H1 (cell line): Measurements from ENCODE around the gene GNAT2. TPM values are rescaled to one million over a fixed set of nuclear protein-coding genes. Genes with fewer than 3 reads are reported as not detected.

ENCODE experiments used
- CTCF ChIA-PET: fragments of 300-600 bp; sonication (Branson Sonifier 250); formaldehyde crosslinking; loops from one replicate; lab custom pipeline; 2021; ENCODE audit not compliant: partially characterized antibody; lab: Charles Lee
- POLR2A ChIA-PET: fragments of 300-600 bp; sonication (Branson Sonifier 250); formaldehyde crosslinking; loops from one replicate; lab custom pipeline; 2021; ENCODE audit warnings: inconsistent platforms; ENCODE audit not compliant: partially characterized antibody; lab: Charles Lee
- DNase-seq, 2 experiments: peaks; one replicate each; pipeline versions ENCODE4 v3.0.0 to v3.0.0-alpha.2; 2010 to 2022; ENCODE audit warnings: low spot score in 2 of 2, low read depth in 1 of 2, mixed read lengths in 1 of 2
- FAIRE-seq: peaks from 2 replicates; lab custom pipeline; 2011; peaks lifted over from hg19 to GRCh38; lab: Jason Lieb, UNC
- H2AFZ ChIP-seq: 2 replicates; pipeline ENCODE4 v1.8.1; 2012; ENCODE audit warnings: low read length, inconsistent platforms
- H2AK5ac ChIP-seq: 2 replicates; pipeline ENCODE4 v1.6.1; 2013; ENCODE audit warnings: low read depth, low read length
- H2BK120ac ChIP-seq: replicated peaks from 2 replicates; pipeline ENCODE3; 2013; ENCODE audit warnings: low read depth, low read length, inconsistent platforms
- H2BK12ac ChIP-seq: 2 replicates; pipeline ENCODE4 v1.6.1; 2013; ENCODE audit warnings: low read depth, low read length
- H2BK15ac ChIP-seq: 2 replicates; pipeline ENCODE4 v1.6.1; 2013; ENCODE audit warnings: low read length
- H2BK20ac ChIP-seq: 2 replicates; pipeline ENCODE4 v1.6.1; 2013; ENCODE audit warnings: low read length
- H2BK5ac ChIP-seq: 2 replicates; pipeline ENCODE4 v1.6.1; 2013; ENCODE audit warnings: low read depth, low read length
- H3K14ac ChIP-seq: 2 replicates; pipeline ENCODE4 v1.6.1; 2013; ENCODE audit warnings: inconsistent platforms; ENCODE audit not compliant: insufficient read length
- H3K18ac ChIP-seq: 2 replicates; pipeline ENCODE4 v1.6.1; 2013; ENCODE audit warnings: low read length; ENCODE audit errors: extremely low read depth
- H3K23ac ChIP-seq: 2 replicates; pipeline ENCODE4 v1.6.1; 2013; ENCODE audit warnings: inconsistent platforms; ENCODE audit not compliant: insufficient read length
- H3K23me2 ChIP-seq: 2 replicates; pipeline ENCODE4 v1.6.1; 2013; ENCODE audit warnings: low read depth, low read length
- H3K27ac ChIP-seq: 2 replicates; pipeline ENCODE4 v1.6.1; 2011; ENCODE audit warnings: low read depth, low read length, inconsistent platforms
- H3K27me3 ChIP-seq, 4 experiments: replicated peaks in 1 of 4; 1 replicate in 1 of 4; 2 replicates in 3 of 4; pipeline versions ENCODE4 v1.6.1 to v1.8.1; 2011 to 2013; ENCODE audit warnings: low read length in 3 of 4, mild to moderate bottlenecking in 3 of 4, inconsistent platforms in 2 of 4, mixed read lengths in 2 of 4, moderate library complexity in 1 of 4; ENCODE audit not compliant: control insufficient read depth in 3 of 4, insufficient read depth in 3 of 4; ENCODE audit errors: extremely low read depth in 1 of 4
- H3K36me3 ChIP-seq, 4 experiments: 2 replicates each; pipeline versions ENCODE4 v1.6.1 to v1.8.1; 2011 to 2013; ENCODE audit warnings: mild to moderate bottlenecking in 4 of 4, low read length in 3 of 4, moderate library complexity in 2 of 4, control low read depth in 1 of 4, inconsistent platforms in 1 of 4; ENCODE audit not compliant: insufficient read depth in 4 of 4, control insufficient read depth in 2 of 4
- H3K4ac ChIP-seq: replicated peaks from 2 replicates; pipeline ENCODE3; 2013; ENCODE audit warnings: low read length, low read depth, mixed read lengths, inconsistent platforms; ENCODE audit not compliant: insufficient read length
- H3K4me1 ChIP-seq, 4 experiments: replicated peaks in 1 of 4; 1 replicate in 1 of 4; 2 replicates in 3 of 4; pipeline versions ENCODE4 v1.6.1 to v1.8.1; 2011 to 2013; ENCODE audit warnings: low read length in 3 of 4, inconsistent platforms in 2 of 4, mixed read lengths in 1 of 4; ENCODE audit not compliant: insufficient read depth in 4 of 4, control insufficient read depth in 3 of 4
- H3K4me2 ChIP-seq, 2 experiments: 2 replicates each; pipeline versions ENCODE4 v1.6.1 to v1.8.1; 2011 to 2013; ENCODE audit warnings: low read depth in 2 of 2, low read length in 2 of 2, control low read depth in 1 of 2, inconsistent platforms in 1 of 2, mild to moderate bottlenecking in 1 of 2; ENCODE audit not compliant: insufficient read depth in 1 of 2
- H3K4me3 ChIP-seq, 4 experiments: fragments of 200-600, 300-600 bp in 1 of 4; sonication (generic), shearing (Covaris generic), sonication (Bioruptor Twin) in 1 of 4; 2 replicates each; pipeline versions ENCODE4 v1.5.1 to v1.8.1; 2011 to 2016; ENCODE audit warnings: low read length in 4 of 4, low read depth in 3 of 4, control low read depth in 2 of 4, inconsistent platforms in 2 of 4, mild to moderate bottlenecking in 2 of 4, mixed read lengths in 1 of 4, moderate library complexity in 1 of 4; ENCODE audit not compliant: insufficient read depth in 2 of 4; ENCODE audit errors: extremely low read depth in 1 of 4
- H3K56ac ChIP-seq: replicated peaks from 2 replicates; pipeline ENCODE3; 2013; ENCODE audit warnings: low read depth, mild to moderate bottlenecking, mixed read lengths, low read length, inconsistent platforms; ENCODE audit not compliant: insufficient read length
- H3K79me1 ChIP-seq: 2 replicates; pipeline ENCODE4 v1.6.1; 2013; ENCODE audit warnings: low read depth, low read length, control low read depth
- H3K79me2 ChIP-seq, 2 experiments: 2 replicates each; pipeline versions ENCODE4 v1.6.1 to v1.8.1; 2012 to 2013; ENCODE audit warnings: low read length in 2 of 2, mild to moderate bottlenecking in 2 of 2, inconsistent platforms in 1 of 2; ENCODE audit not compliant: insufficient read depth in 2 of 2, control insufficient read depth in 1 of 2
- H3K9ac ChIP-seq, 4 experiments: replicated peaks in 1 of 4; 1 replicate in 1 of 4; 2 replicates in 3 of 4; pipeline versions ENCODE4 v1.6.1 to v1.8.1; 2011 to 2013; ENCODE audit warnings: low read depth in 3 of 4, low read length in 3 of 4, control low read depth in 2 of 4, mild to moderate bottlenecking in 2 of 4, moderate library complexity in 2 of 4, inconsistent platforms in 1 of 4; ENCODE audit errors: extremely low read depth in 1 of 4
- H3K9me3 ChIP-seq, 2 experiments: 2 replicates each; pipeline versions ENCODE4 v1.6.1 to v1.8.1; 2012 to 2013; ENCODE audit warnings: mild to moderate bottlenecking in 2 of 2, moderate library complexity in 2 of 2, control low read depth in 1 of 2, inconsistent platforms in 1 of 2, low read depth in 1 of 2, low read length in 1 of 2, mixed read lengths in 1 of 2; ENCODE audit not compliant: insufficient read depth in 2 of 2
- H4K20me1 ChIP-seq, 2 experiments: replicated peaks in 1 of 2; 2 replicates each; pipeline versions ENCODE3 to v1.8.1; 2011 to 2013; ENCODE audit warnings: inconsistent platforms in 2 of 2, low read length in 2 of 2, mild to moderate bottlenecking in 1 of 2; ENCODE audit not compliant: insufficient read depth in 2 of 2, control insufficient read depth in 1 of 2
- H4K5ac ChIP-seq: 2 replicates; pipeline ENCODE4 v1.6.1; 2013; ENCODE audit warnings: low read length, low read depth, mixed read lengths, inconsistent platforms; ENCODE audit not compliant: insufficient read length
- H4K8ac ChIP-seq: 2 replicates; pipeline ENCODE4 v1.8.0; 2013; ENCODE audit warnings: mild to moderate bottlenecking, moderate library complexity, low read length, inconsistent platforms; ENCODE audit not compliant: insufficient read depth; ENCODE audit errors: extremely low read depth
- H4K91ac ChIP-seq: replicated peaks from 2 replicates; pipeline ENCODE3; 2013; ENCODE audit warnings: low read length, mixed read lengths, inconsistent platforms; ENCODE audit not compliant: insufficient read length
- ASH2L ChIP-seq: fragments of 200-600, 300-600 bp; sonication (generic); IDR thresholded peaks from one replicate; pipeline ENCODE4 v1.7.1; 2017; ENCODE audit warnings: low read length
- BCL11A ChIP-seq, 2 experiments: IDR thresholded peaks; one replicate each; pipeline ENCODE4 v1.6.1; 2011; ENCODE audit warnings: low read depth in 2 of 2, low read length in 2 of 2, mild to moderate bottlenecking in 2 of 2
- FOSL1 ChIP-seq: IDR thresholded peaks from 2 replicates; pipeline ENCODE4 v1.6.1; 2011; ENCODE audit warnings: mild to moderate bottlenecking, low read depth, low read length, moderate library complexity; ENCODE audit not compliant: insufficient read depth
- POLR2A ChIP-seq, 2 experiments: IDR thresholded peaks; 1 replicate in 1 of 2; 2 replicates in 1 of 2; pipeline ENCODE4 v1.6.1; 2011; ENCODE audit warnings: low read depth in 2 of 2, low read length in 2 of 2, mild to moderate bottlenecking in 2 of 2; ENCODE audit errors: control extremely low read depth in 1 of 2
- RNF2 ChIP-seq: fragments of 200-900, 300-1000 bp; sonication (generic); IDR thresholded peaks from 2 replicates; pipeline ENCODE4 v1.7.1; 2016; ENCODE audit warnings: borderline replicate concordance, low read depth, mild to moderate bottlenecking, antibody characterized with exemption, low read length; ENCODE audit not compliant: poor library complexity, severe bottlenecking; ENCODE audit errors: missing control alignments
- SIRT6 ChIP-seq: IDR thresholded peaks from one replicate; pipeline ENCODE4 v1.7.1; 2012; ENCODE audit warnings: low read length, inconsistent platforms
- SIX5 ChIP-seq: IDR thresholded peaks from 2 replicates; pipeline ENCODE4 v1.6.1; 2011; ENCODE audit warnings: mild to moderate bottlenecking, low read depth, low read length
- SP2 ChIP-seq: IDR thresholded peaks from 2 replicates; pipeline ENCODE4 v1.6.1; 2012; ENCODE audit warnings: mild to moderate bottlenecking, low read length, inconsistent platforms
- TAF1 ChIP-seq: IDR thresholded peaks from 2 replicates; pipeline ENCODE4 v1.6.1; 2011; ENCODE audit warnings: mild to moderate bottlenecking, low read depth, low read length
- WGBS, 2 experiments: shearing (Covaris generic) in 1 of 2; methylation state at CpG; one replicate each; pipeline versions ENCODE4 v1.1.6 to v1.1.7; 2013 to 2015; ENCODE audit warnings: low lambda C conversion rate in 2 of 2, mixed read lengths in 2 of 2, inconsistent platforms in 1 of 2, low coverage in 1 of 2, missing lambda C conversion rate in 1 of 2; ENCODE audit not compliant: insufficient replicate concordance in 2 of 2, insufficient coverage in 1 of 2, insufficient read length in 1 of 2; ENCODE audit errors: extremely low coverage in 1 of 2, missing lambda C conversion rate in 1 of 2; 5-methylcytosine and 5-hydroxymethylcytosine counted together
- polyA plus RNA-seq, 7 experiments: library from polyadenylated mRNA; depleted of rRNA in 3 of 7; stranded (reverse) in 5 of 7; unstranded in 2 of 7; fragments of >200 nt in 5 of 7; fragments of 200-250 nt in 2 of 7; gene quantifications; 1 replicate in 5 of 7; 2 replicates in 1 of 7; 4 replicates in 1 of 7; pipeline versions ENCODE4 v1.2.1 to v1.2.3, GENCODE V29; 2011 to 2013; ENCODE audit warnings: missing spikeins in 2 of 7, mixed read lengths in 2 of 7
- total RNA-seq: library from RNA; stranded (reverse); fragmentation: NEBNext Ultra II Directional; extraction: Animal tissue kit (Norgen Biotek cat#: 25700); gene quantifications from 2 replicates; pipeline ENCODE4 v1.2.1, GENCODE V29; 2021

Gene GNAT2
- total and polyA plus RNA-seq, 2 of the 8 experiments (the other 6 are each of a cell fraction or from before 2014, with no cell fraction given), result 0.05 TPM; not detected in 1

- Histone ChIP-seq H2BK20ac (no peak overlapping the region), H3K4me3 (no peak overlapping the region), H3K79me1 (no peaks in the 10 kb centered on the region), H2BK12ac (no peak overlapping the region), H2BK120ac (no peak overlapping the region), H4K91ac (no peak overlapping the region), H2AK5ac (no peak overlapping the region), H3K4ac (no peak overlapping the region), H2BK5ac (peak overlapping the region; percentile 91), H4K8ac (no peak overlapping the region), H4K5ac (no peak overlapping the region), H3K18ac (no peak overlapping the region), H3K4me2 (no peak overlapping the region), H3K23ac (no peak overlapping the region), H2AFZ (no peak overlapping the region), H2BK15ac (no peak overlapping the region), H3K56ac (no peak overlapping the region), H3K27ac (no peak overlapping the region), H3K79me2 (no peaks in the 10 kb centered on the region), H4K20me1 (peaks cover 0 to 15% of the 10 kb centered on the region in 2 experiments), H3K4me1 (peaks cover 0 to 2% (median under 1%) of the 10 kb centered on the region in 4 experiments; a peak in 3 of 7 replicates), H3K9ac (no peak overlapping the region), H3K23me2 (no peaks in the 10 kb centered on the region), H3K14ac (no peak overlapping the region), H3K36me3 (peaks cover 17 to 27% (median 24%) of the 10 kb centered on the region in 4 experiments), H3K27me3 (no peaks in the 10 kb centered on the region), H3K9me3 (no peaks in the 10 kb centered on the region)
- FAIRE-seq (no peak), DNase-seq (peak in 1 of 2 experiments; percentile 17)
- 95% methylated on average over 14 of the region's 14 CpGs; no CpG with 5 or more reads in 1 of the 2 experiments for WGBS, 2 experiments
- TF ChIP-seq ASH2L (no peak), SIX5 (no peak), SIRT6 (no peak), POLR2A (IDR thresholded peaks at IDR 0.05; ENCODE audit: control extremely low read depth in 1 of 2, low read depth in 2 of 2, low read length in 2 of 2) (no peak), TAF1 (no peak), BCL11A (IDR thresholded peaks at IDR 0.05; ENCODE audit: low read depth in 2 of 2, low read length in 2 of 2) (no peak), RNF2 (no peak), SP2 (no peak), FOSL1 (no peak)
- ChIA-PET CTCF (interaction anchor here (0.6 to 10.4 kb wide), 22 partner anchors 9 to 323 kb away, joined by 3 to 73 read pairs (median 3); partner anchors contain the start of genes AMPD2, EPS8L3, GNAI3 and GNAT2), POLR2A (interaction anchor here (0.7 to 1.6 kb wide), 3 partner anchors 11 to 85 kb away, joined by 3 to 5 read pairs (median 4); partner anchors contain the start of genes AMPD2, GNAI3 and GNAT2)
These were observed 11.6 kb upstream of the GNAT2 start for GRCh38 chr1:109630898-109631512.
